SK-MEL-5 (cell line): ENCODE data around the gene TBC1D4. TPM values are rescaled to one million over a fixed set of nuclear protein-coding genes. Genes with fewer than 3 reads are reported as not detected.
A peak's percentile ranks its signal among the peaks of the same experiment; 100 is the strongest.
"Not testable (repeated sequence)": the region's sequence is repeated elsewhere in the genome, so short reads cannot be mapped to it uniquely, and the experiment has no call there.

Experiments used
- DNase-seq: peaks from one replicate; pipeline ENCODE4 v3.0.0-alpha.2; 2016; ENCODE audit warnings: low read depth, low spot score
- in situ Hi-C: cut with HindIII; loops from 2 replicates; pipeline ENCODE4 v1.10.0; 2016; ENCODE audit warnings: low sequenced_read_pairs, high pct_unique_total_duplicates, low pct_unique_long_range_greater_than_20kb
- total RNA-seq: library from RNA; depleted of rRNA; stranded (reverse); fragments of >200 nt; shearing (Covaris generic); gene quantifications from 2 replicates; pipeline ENCODE4 v1.2.3, GENCODE V29; 2014

Gene TBC1D4
- total RNA-seq, 1 experiment from 2014 or later: 36.9 TPM

DNA sequence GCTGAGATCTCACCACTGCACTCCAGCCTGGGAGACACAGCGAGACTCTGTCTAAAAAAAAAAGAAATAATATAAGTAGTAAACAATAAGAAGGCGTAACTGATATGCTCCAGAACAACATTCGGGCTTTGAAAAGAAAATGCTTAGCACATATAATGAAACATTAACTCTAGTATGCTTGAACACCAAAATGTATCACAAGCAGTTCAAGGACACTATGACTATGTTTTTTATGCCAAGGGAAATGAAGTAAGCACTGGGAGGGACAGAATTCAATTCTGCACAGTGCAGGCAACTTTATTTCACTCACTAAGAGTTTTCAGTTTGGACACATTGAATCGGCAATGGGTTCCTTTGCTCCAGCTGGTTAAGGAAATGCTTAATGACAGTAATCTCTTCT lies 178.7 kb downstream of the TBC1D4 start:
- in situ Hi-C loops: no loop called here
- no peak for DNase-seq

DNA sequence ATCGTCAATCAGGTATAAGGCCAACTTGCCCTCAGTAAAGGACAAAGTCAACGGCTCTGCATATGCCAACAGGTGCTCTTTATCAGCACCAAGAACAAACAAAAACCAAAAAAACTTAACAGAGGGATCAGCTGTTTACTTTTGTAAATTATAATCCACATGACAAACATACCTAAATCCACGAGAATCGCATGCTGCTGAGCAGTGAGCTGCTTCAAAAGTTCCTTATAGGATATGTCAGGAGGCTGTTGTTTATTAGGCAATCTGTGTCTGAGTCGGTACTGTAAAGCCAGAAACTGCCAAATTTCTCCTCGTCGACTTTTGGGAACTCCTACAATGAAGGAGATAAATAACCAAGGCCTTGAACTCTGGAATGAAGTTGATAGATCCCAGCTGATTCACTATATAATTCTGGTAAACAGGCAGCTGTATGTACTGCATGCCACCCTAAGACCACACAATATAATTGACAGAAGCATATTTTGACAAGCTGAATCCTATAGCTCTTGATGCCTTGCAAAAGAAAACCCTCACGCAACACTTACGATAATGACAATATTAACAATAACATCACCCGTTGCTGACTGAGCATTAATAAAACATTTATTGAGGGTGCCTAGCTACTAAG lies 179.8 kb downstream of the TBC1D4 start:
- in situ Hi-C loops: no loop called here
- no peak for DNase-seq

DNA sequence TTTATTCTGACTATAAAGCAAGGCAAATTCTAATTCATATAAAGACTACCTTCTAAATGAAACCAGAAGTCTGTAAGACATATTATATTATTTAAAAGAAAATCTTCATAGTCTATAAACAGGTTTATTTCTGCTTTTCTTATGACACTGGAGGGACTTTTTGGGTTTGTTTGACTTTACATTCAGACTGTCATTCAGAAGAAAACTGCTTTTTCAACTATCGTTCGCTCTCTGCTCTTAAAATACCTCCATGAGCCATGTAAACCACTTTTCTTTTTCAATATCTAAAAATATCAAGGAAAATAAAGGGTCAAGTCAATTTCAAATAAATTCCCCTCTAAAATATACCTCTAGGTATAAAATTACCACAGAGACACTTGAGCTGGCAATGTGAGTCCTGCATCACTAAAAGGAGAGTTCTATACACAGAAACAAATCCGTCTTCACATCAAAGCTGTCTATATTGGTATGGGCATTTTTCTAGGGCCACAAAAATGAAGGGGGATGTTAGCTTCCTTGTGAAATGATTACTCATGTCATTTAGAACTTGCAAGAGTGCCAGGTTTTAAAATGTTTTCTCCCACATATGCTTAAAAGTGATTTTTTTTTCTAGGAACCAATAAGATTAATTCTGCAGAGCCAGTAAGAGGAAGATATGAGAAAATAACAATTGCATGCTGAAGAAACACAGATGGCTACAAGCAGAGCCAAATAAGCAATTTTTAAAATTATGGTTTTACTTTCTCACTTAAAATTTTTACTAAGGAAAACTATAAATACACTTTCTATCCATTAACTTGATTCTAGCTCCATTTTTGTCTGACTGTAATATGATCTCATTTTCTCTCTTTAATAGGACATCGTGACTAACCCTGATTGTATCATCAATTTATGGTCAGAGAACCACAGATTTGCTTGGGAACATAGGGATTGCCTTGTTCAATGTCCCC lies 181.8 kb downstream of the TBC1D4 start:
- no peak for DNase-seq
- in situ Hi-C loops: no loop called here

DNA sequence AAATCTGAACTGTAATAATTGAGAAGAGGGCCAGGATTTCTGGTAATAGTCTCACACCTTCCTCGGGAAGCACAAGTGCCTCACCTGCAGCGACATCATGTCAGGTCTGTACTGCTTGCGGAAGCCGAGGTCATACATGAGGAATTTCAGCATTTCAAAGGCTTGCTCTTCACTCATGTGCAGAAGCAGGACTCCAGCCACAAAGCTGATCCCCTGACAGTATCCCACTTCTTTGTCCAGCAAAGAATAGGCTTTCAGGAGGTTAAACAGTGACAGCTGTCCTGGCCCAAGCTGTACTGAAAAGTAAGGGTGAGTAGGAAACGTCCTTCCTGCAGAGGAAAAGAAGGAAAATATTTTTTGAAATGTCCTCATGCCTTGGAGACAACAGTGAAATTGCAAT lies 182.7 kb downstream of the TBC1D4 start:
- in situ Hi-C loops: no loop called here
- no peak for DNase-seq

DNA sequence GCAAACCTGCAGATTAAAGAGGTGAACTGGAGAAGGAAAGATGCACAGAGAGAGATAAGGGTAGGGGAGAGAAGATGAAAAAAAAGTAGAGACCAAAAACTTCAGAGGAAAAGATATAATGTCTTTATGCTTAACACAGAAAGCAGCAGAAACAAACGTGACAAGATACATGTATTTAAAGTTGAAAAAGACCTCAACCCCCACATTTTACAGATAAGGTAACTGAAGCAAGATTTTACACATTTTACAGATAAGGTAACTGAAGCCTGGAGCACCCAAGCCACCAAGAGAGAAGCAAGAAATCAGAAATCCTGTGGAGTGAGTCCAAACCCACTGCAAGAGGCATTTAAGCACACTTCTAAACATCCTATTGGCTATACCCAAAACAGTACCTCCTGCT lies 185.3 kb downstream of the TBC1D4 start:
- DNase-seq: no peak
- in situ Hi-C loops: no loop called here

DNA sequence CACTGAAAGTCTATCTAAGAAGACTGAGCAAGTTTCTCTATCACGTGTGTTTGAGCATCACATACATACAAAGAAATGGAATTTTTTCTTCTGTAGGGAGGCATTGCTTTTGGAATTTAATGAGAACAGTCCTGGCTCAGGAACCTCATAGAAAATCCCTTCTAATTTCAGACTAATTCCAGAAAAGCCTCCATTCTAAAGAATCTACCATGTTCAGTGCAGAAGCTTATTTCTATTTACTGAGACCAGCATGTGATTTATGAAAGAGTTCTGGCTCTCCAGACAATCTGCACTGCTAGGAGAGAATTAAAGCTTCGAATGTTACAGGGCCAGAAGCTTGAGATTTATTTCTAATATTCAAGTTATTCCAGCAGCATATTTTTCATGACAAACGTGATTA lies 186.8 kb downstream of the TBC1D4 start:
- DNase-seq: no peak
- in situ Hi-C loops: no loop called here

DNA sequence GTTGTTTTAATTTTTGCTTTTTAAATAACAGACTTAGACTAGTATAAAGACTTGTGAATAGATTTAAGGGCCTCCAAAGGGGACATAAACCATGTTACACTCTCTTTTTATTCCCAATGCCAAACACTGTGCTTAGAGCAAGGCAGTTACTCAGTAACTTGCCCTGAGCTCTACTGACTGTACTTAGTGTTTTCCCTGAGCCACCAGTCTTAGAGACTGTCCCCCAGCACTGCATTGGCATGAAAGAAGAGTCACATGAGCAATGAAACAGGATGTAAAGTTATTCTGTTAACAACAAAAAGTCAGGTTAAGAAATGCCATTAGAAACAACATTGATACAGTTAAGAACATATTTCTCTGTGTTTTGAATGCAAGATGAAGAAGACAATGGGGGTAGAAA lies 187.9 kb downstream of the TBC1D4 start:
- in situ Hi-C loops: no loop called here
- peak; percentile 4 for DNase-seq

DNA sequence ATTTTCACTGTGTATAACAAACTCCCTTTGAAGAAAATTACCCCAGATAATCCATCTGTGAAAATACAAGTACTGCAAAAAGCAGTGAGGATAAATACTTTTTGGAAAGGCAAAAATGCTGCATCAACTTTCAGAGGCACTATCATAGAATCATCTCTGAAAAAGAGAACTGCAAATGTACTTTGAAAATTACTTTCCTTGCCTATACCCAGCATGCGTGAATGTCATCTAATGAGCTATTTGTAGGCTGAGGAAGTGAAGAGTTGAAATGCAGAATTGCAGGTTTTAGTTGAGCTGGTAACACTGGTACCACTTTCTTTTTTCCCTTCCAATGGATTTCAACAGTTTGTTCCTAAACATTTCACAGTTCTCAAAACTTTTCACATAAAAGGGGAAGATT lies 196.7 kb downstream of the TBC1D4 start:
- in situ Hi-C loops: no loop called here

DNA sequence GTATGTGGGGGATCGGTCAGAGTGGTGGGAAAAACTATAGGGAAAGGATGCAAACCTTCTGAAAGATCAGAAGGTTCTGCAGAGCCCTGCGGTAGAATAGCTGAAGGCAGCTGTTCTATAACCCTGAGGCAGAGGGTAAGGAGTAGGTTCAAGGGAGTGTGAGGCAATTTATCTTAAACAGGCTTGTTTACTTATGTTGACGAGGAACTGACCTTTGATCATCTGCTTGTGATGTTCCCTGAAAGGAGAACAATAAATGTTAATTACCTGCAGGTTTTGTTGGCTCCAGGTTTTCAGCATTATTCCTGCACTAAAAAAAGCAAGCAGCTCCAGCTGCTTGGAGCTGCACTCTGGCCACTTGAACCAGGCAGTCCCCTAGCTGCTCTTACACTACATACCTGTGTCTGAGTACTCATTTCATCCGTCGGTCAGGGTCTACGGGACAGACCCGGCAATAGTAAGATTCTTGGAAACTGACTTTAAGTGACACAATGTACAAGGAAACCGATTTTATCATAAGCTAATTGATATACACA lies 202.1 kb downstream of the TBC1D4 start:
- DNase-seq: no peak
- in situ Hi-C loops: no loop called here

More for the DNA sequence above, 196.7 kb downstream of the TBC1D4 start:
- no peak for DNase-seq

DNA sequence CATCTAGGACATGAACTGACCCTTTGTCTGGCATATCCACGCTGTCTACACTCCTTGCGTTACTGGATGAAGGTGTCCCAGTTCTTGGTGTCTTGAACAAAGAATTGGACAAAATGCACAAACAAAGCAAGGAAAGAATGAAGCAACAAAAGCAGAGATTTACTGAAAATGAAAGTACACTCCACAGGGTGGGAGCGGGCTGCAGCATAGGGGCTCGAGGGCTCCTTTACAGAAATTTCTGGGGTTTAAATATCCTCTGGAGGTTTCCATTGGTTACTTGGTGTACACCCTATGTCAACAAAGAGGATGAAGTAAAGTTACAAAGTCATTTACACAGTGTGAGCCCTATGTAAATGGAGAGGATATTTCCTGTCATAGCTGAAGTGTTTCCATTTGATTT lies 208.3 kb downstream of the TBC1D4 start:
- DNase-seq, in situ Hi-C loops: not testable (repeated sequence)

DNA sequence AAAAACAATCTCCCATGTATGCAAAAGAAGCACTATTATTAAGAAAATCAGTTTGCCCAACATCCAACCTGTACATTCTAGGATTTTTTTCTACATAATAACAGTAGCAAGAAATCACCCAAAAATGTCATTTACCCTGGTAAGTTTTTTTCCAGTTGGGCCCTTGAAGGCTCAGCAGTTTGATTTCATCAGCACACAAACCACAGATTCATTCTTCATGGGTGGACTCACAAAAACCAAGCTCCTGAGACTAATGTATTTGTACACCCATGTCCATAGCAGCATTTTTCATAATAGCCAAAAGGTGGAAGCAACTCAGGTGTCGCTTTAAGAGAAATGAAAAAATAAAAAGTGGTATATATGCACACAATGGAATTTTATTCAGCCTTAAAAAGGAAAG lies 210.1 kb downstream of the TBC1D4 start:
- in situ Hi-C loops: no loop called here
- no peak for DNase-seq

DNA sequence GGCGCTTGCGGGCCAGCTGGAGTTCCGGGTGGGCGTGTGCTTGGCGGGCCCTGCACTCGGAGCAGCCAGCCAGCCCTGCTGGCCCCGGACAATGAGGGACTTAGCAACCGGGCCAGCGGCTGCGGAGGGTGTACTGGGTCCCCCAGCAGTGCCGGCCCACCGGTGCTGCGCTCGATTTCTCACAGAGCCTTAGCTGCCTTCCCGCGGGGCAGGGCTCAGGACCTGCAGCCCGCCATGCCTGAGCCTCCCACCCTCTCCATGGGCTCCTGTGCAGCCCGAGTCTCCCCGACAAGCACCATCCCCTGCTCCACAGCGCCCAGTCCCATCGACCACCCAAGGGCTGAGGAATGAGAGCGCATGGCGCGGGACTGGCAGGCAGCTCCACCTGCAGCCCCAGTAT lies 213.5 kb downstream of the TBC1D4 start:
- in situ Hi-C loops, DNase-seq: not testable (repeated sequence)

DNA sequence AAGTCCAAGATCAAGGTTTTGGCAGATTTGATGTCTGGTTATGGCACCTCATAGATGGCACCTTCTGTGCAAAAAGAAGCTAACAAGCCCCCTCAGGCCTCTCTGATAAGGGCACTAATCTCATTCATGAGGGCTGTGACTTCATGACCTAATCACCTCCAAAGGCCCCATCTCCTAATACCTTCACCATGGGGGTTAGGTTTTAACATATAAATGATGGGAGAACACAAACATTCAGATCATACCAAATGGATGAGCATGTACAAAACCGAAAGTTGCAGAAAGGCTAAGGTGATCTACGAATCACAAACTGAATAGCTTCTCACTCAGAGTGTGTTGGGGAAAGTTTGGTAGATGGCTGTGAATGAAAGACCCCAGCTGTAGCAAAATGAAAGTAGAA lies 217.4 kb downstream of the TBC1D4 start:
- DNase-seq: no peak
- in situ Hi-C loops: no loop called here

DNA sequence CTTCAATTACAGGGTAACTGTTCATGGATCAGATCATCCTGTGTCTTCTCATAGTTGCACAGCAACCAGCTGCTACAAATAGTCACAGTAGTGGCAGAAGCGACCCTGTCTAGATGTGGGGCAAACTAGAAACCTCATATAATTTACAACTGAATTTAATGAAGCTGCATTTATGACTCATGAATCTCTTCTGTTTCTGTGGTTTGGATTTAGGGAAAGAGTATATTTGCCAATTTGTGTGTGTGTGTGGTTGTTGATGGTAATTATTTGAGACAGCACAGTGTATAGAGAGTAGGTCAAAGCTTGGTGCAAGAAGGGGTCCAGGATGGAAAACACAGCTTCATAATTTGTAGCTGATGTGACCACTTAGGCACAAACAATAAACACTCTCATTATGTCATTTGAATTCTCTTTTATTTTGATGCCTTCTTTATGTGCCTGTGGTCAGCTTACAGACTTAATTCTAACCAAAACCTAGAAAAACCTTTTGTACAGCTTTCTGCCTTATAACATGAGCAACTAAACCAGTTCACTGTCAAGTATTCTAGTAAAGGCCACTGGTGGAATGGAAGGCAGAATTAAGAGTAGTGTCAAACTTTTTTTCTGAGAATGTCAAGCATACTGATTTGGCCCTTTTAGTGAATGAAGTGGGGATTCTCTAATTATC lies 218.1 kb downstream of the TBC1D4 start:
- DNase-seq: no peak
- in situ Hi-C loops: no loop called here

DNA sequence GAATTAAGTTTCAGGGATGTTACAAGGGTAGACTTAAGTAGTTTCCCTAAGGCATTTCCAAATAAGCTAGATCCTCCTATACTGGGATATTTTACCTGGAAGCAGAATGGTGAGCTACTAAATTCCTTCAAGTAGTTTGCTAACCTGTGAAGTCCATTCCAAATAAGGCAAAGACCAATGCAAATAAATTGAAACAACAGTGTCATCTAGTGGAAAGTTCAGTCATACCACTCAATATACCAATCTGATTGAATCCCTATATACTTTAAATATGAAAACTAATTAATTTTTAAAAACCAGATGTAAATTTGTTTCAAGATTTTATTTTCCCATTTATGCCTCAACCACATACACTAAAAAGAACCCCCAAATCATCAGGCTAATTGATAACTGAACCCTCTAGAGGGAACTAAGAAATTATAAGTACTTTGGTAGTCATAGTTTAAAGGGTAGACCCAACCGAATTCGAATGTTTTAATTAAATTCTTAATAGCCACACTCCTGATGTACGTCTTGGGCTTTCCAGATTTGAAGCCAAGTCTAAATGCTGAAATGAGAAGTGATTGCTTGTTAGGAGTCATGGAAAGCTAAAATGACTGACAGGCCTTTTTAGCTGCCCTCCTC lies 223.7 kb downstream of the TBC1D4 start:
- peak; percentile 70 for DNase-seq
- in situ Hi-C loops: no loop called here

DNA sequence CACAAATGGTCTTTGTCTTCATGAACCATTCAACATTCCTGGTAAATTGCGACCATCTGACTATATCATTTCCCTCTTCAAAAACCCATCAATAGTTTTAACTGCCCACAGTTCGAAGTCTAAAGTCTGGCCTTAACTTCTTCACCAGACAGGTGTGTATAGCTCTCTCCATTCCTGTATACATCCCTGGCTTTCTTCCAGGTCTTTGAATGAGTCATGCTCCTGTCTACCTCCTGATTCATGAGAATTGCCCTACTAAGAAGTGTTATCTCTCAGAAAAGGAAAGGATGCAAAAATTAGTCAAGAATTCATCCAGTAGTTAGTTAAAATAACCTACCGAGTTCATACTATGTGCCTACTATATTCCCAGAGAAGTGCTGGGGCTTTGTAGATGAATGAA lies 225.0 kb downstream of the TBC1D4 start:
- in situ Hi-C loops: no loop called here
- no peak for DNase-seq

DNA sequence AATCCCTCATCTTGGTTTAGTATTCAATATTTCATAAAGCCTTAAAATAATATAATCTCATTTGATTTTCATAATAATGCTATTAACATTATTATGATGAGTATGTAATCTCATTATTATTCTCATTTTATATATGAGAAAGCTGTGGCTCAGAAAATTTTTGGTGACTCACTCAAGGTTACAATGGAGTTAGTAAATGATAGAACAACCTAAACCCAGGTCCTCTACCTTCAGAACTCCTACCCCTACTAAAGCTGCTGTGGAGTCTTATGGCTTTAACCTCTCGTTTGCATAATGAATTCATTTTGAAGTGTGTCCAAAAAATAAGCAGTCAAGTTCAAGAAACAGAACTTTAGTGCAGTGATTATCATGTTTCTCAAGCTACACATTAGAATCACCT lies 226.3 kb downstream of the TBC1D4 start:
- in situ Hi-C loops: no loop called here
- no peak for DNase-seq

DNA sequence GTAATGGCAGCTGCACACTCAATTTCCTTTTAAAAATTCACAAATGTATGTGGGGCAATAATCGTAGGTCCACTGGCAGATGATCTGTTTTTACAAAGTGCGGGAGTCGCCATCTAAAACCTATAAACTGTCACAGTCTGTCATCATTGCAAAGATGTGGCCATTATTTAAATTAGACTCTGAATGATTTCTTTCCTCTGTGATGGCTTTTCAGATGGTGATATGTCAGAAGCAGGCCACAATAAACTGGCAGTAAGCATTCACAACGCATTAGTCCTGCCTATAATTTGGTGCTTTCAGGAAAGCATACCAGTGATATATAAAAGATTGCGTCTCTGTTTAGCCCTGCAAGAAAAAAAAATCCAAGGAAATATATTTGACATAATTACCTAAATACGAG lies 226.8 kb downstream of the TBC1D4 start:
- DNase-seq: no peak
- in situ Hi-C loops: no loop called here
